Memory B cell (primary cell): ENCODE results near the gene AAK1.

ENCODE experiments used
- ATAC-seq: fragments of 150-1000 bp; cut with Tn5 transposase; 2 replicates; pipeline ENCODE4 v1.10.0; 2021; ENCODE audit warnings: low read depth, mild to moderate bottlenecking, moderate library complexity
- DNase-seq, 2 donors: peaks; one replicate each; pipeline ENCODE4 v3.0.0; 2022; ENCODE audit warnings: low spot score in 2 of 2
- H3K27ac Mint-ChIP-seq: one replicate; pipeline ENCODE4 v1.8.0; 2022; ENCODE audit warnings: mild to moderate bottlenecking, moderate library complexity, mixed read lengths
- H3K27me3 Mint-ChIP-seq: one replicate; pipeline ENCODE4 v1.8.0; 2022; ENCODE audit warnings: mixed read lengths
- H3K36me3 Mint-ChIP-seq: one replicate; pipeline ENCODE4 v1.8.0; 2022; ENCODE audit warnings: mild to moderate bottlenecking, mixed read lengths
- H3K4me1 Mint-ChIP-seq: one replicate; pipeline ENCODE4 v1.8.0; 2022; ENCODE audit warnings: mixed read lengths
- H3K4me3 Mint-ChIP-seq: one replicate; pipeline ENCODE4 v1.8.0; 2022; ENCODE audit warnings: mild to moderate bottlenecking, moderate library complexity, mixed read lengths
- H3K9me3 Mint-ChIP-seq: one replicate; pipeline ENCODE4 v1.8.0; 2022; ENCODE audit warnings: mixed read lengths

Gene AAK1

GRCh38 chr2:69644506-69644979 lies 1.0 kb upstream of the AAK1 start:
- DNase-seq = no peak
- ATAC-seq = no peak

GRCh38 chr2:69642709-69643601 lies 584 bp downstream of the AAK1 start:
- Mint-ChIP-seq H3K27ac (peak overlapping the region; percentile 62), H3K36me3 (no peaks in the 10 kb centered on the region), H3K9me3 (no peaks in the 10 kb centered on the region), H3K27me3 (peaks cover 36% of the 10 kb centered on the region), H3K4me3 (peak overlapping the region; percentile 94), H3K4me1 (peaks cover 12% of the 10 kb centered on the region)
- no peak for DNase-seq
- ATAC-seq = no peak

More at GRCh38 chr2:69644506-69644979, 1.0 kb upstream of the AAK1 start:
- peaks cover 14% of the 10 kb centered on the region for H3K4me1 Mint-ChIP-seq
- H3K27me3 Mint-ChIP-seq = peaks cover 31% of the 10 kb centered on the region
- peak overlapping the region; percentile 94 for H3K4me3 Mint-ChIP-seq
- H3K9me3 Mint-ChIP-seq = no peaks in the 10 kb centered on the region
- no peaks in the 10 kb centered on the region for H3K36me3 Mint-ChIP-seq
- no peak overlapping the region for H3K27ac Mint-ChIP-seq

GRCh38 chr2:69641887-69642708 lies 1.4 kb downstream of the AAK1 start:
- no peak overlapping the region for H3K27ac Mint-ChIP-seq
- DNase-seq = no peak
- H3K4me1 Mint-ChIP-seq = peaks cover 10% of the 10 kb centered on the region
- ATAC-seq = no peak
- no peaks in the 10 kb centered on the region for H3K9me3 Mint-ChIP-seq
- H3K4me3 Mint-ChIP-seq = peak overlapping the region; percentile 89
- peaks cover 38% of the 10 kb centered on the region for H3K27me3 Mint-ChIP-seq
- H3K36me3 Mint-ChIP-seq = no peaks in the 10 kb centered on the region

GRCh38 chr2:69641471-69641870 lies 2.1 kb downstream of the AAK1 start:
- Mint-ChIP-seq H3K36me3 (no peaks in the 10 kb centered on the region), H3K27me3 (peaks cover 35% of the 10 kb centered on the region), H3K9me3 (no peaks in the 10 kb centered on the region), H3K4me1 (peaks cover 10% of the 10 kb centered on the region), H3K4me3 (no peak overlapping the region), H3K27ac (no peak overlapping the region)
- no peak for ATAC-seq
- no peak for DNase-seq

GRCh38 chr2:69639266-69639665 lies 4.3 kb downstream of the AAK1 start:
- peaks cover 25% of the 10 kb centered on the region for H3K27me3 Mint-ChIP-seq
- no peak overlapping the region for H3K4me3 Mint-ChIP-seq
- no peak overlapping the region for H3K27ac Mint-ChIP-seq
- H3K9me3 Mint-ChIP-seq = no peaks in the 10 kb centered on the region
- ATAC-seq (no peak), DNase-seq (no peak)
- H3K36me3 Mint-ChIP-seq = no peaks in the 10 kb centered on the region
- H3K4me1 Mint-ChIP-seq = peaks cover 6% of the 10 kb centered on the region

GRCh38 chr2:69638630-69639029 lies 4.9 kb downstream of the AAK1 start:
- DNase-seq (no peak), ATAC-seq (no peak)
- Mint-ChIP-seq H3K36me3 (no peaks in the 10 kb centered on the region), H3K27me3 (peaks cover 25% of the 10 kb centered on the region), H3K27ac (no peak overlapping the region), H3K4me3 (no peak overlapping the region), H3K4me1 (peaks cover 6% of the 10 kb centered on the region), H3K9me3 (no peaks in the 10 kb centered on the region)

- H3K36me3 Mint-ChIP-seq = no peaks in the 10 kb centered on the region
- peaks cover 4% of the 10 kb centered on the region for H3K4me1 Mint-ChIP-seq
Observed at GRCh38 chr2:69637923-69638322, 5.6 kb downstream of the AAK1 start.

GRCh38 chr2:69636395-69636794 lies 7.1 kb downstream of the AAK1 start:
- no peak overlapping the region for H3K27ac Mint-ChIP-seq
- no peaks in the 10 kb centered on the region for H3K4me1 Mint-ChIP-seq
- H3K4me3 Mint-ChIP-seq = no peak overlapping the region
- no peaks in the 10 kb centered on the region for H3K36me3 Mint-ChIP-seq
- peaks cover 20% of the 10 kb centered on the region for H3K27me3 Mint-ChIP-seq
- DNase-seq (no peak), ATAC-seq (no peak)
- no peaks in the 10 kb centered on the region for H3K9me3 Mint-ChIP-seq

More at GRCh38 chr2:69637923-69638322, 5.6 kb downstream of the AAK1 start:
- Mint-ChIP-seq H3K27me3 (peaks cover 25% of the 10 kb centered on the region), H3K27ac (no peak overlapping the region), H3K9me3 (no peaks in the 10 kb centered on the region), H3K4me3 (no peak overlapping the region)
- ATAC-seq = no peak
- DNase-seq = no peak

- ATAC-seq (no peak), DNase-seq (no peak)
- H3K4me3 Mint-ChIP-seq = no peak overlapping the region
- no peaks in the 10 kb centered on the region for H3K9me3 Mint-ChIP-seq
- no peaks in the 10 kb centered on the region for H3K36me3 Mint-ChIP-seq
- H3K27ac Mint-ChIP-seq = no peak overlapping the region
- no peaks in the 10 kb centered on the region for H3K4me1 Mint-ChIP-seq
- H3K27me3 Mint-ChIP-seq = peaks cover 14% of the 10 kb centered on the region
Observed at GRCh38 chr2:69635432-69635831, 8.1 kb downstream of the AAK1 start.

- Mint-ChIP-seq H3K4me1 (no peaks in the 10 kb centered on the region), H3K4me3 (no peak overlapping the region), H3K27me3 (peaks cover 6% of the 10 kb centered on the region), H3K36me3 (no peaks in the 10 kb centered on the region), H3K9me3 (no peaks in the 10 kb centered on the region), H3K27ac (no peak overlapping the region)
- no peak for ATAC-seq
- no peak for DNase-seq
Observed at GRCh38 chr2:69634196-69634821, 9.2 kb downstream of the AAK1 start.

GRCh38 chr2:69631402-69631801 lies 12.1 kb downstream of the AAK1 start:
- Mint-ChIP-seq H3K4me3 (no peak overlapping the region), H3K9me3 (no peaks in the 10 kb centered on the region), H3K4me1 (no peaks in the 10 kb centered on the region), H3K36me3 (no peaks in the 10 kb centered on the region), H3K27me3 (peaks cover 3% of the 10 kb centered on the region), H3K27ac (no peak overlapping the region)
- no peak for DNase-seq
- ATAC-seq = no peak

- H3K4me3 Mint-ChIP-seq = no peak overlapping the region
- peaks cover 3% of the 10 kb centered on the region for H3K27me3 Mint-ChIP-seq
- H3K4me1 Mint-ChIP-seq = no peaks in the 10 kb centered on the region
- no peak overlapping the region for H3K27ac Mint-ChIP-seq
- ATAC-seq = no peak
- H3K36me3 Mint-ChIP-seq = no peaks in the 10 kb centered on the region
- H3K9me3 Mint-ChIP-seq = no peaks in the 10 kb centered on the region
- DNase-seq = no peak
Observed at GRCh38 chr2:69629921-69630608, 13.5 kb downstream of the AAK1 start.

GRCh38 chr2:69628325-69629021 lies 15.1 kb downstream of the AAK1 start:
- peaks cover 3% of the 10 kb centered on the region for H3K27me3 Mint-ChIP-seq
- H3K27ac Mint-ChIP-seq = no peak overlapping the region
- no peak overlapping the region for H3K4me3 Mint-ChIP-seq
- peak; percentile 44 for ATAC-seq
- no peak for DNase-seq
- no peaks in the 10 kb centered on the region for H3K9me3 Mint-ChIP-seq
- no peaks in the 10 kb centered on the region for H3K36me3 Mint-ChIP-seq
- no peaks in the 10 kb centered on the region for H3K4me1 Mint-ChIP-seq
